ENCODE measurements around the gene NAA60. TPM values are rescaled to one million over a fixed set of nuclear protein-coding genes. Genes with fewer than 3 reads are reported as not detected.

NAA60 gene
- total RNA-seq, 1 experiment from 2014 or later, result 57.5 TPM

- peaks cover 54% of the 10 kb centered on the region for H3K36me3 ChIP-seq (ENCODE audit: low read depth)
- H3K79me2 ChIP-seq (ENCODE audit: low read depth), result 0 out of 2 replicates have a peak, but pooled peaks cover 3% of the 10 kb centered on the region
- intact Hi-C loops (cut with micrococcal nuclease; ENCODE audit: unreplicated experiment), result no loop called here
- no peaks in the 10 kb centered on the region for H4K20me1 ChIP-seq (ENCODE audit: insufficient read depth)
- BruUV-seq (replicated peaks), result no TSS peak
- H3F3A ChIP-seq (ENCODE audit: insufficient read depth, low read depth), result no peaks in the 10 kb centered on the region
- POLR2A ChIA-PET (ENCODE audit: unreplicated experiment), result no interaction called here
- CTCF ChIA-PET, result no interaction called here
- H3K27ac ChIP-seq, result no peak overlapping the region
- no peak overlapping the region for H2AFZ ChIP-seq
- no peak for DNase-seq
- 0 out of 2 replicates have a peak overlapping the region, but pooled peaks have one; percentile 11 for H3K4me3 ChIP-seq
- no peaks in the 10 kb centered on the region for H3K4me1 ChIP-seq (replicated peaks; ENCODE audit: insufficient read depth)
- H3K4me2 ChIP-seq, result no peak overlapping the region
- H3K27me3 ChIP-seq (ENCODE audit: insufficient read depth, low read depth), result no peaks in the 10 kb centered on the region
- peaks cover 55% of the 10 kb centered on the region for H3K9me3 ChIP-seq (ENCODE audit: insufficient read depth, low read depth)
- no peak for TF ChIP-seq CTCF (conservative IDR thresholded peaks at IDR 0.05)
- TF ChIP-seq EZH2 (IDR thresholded peaks at IDR 0.05; ENCODE audit: low read depth), result no peak
- H3K9me2 ChIP-seq (ENCODE audit: insufficient read depth), result no peaks in the 10 kb centered on the region
Observed at GRCh38 chr16:3408561-3409197, 34.8 kb upstream of the NAA60 start.

GRCh38 chr16:3413730-3414379, 29.6 kb upstream of the NAA60 start:
- H3K27me3 ChIP-seq (ENCODE audit: insufficient read depth, low read depth), result no peaks in the 10 kb centered on the region
- no peaks in the 10 kb centered on the region for H4K20me1 ChIP-seq (ENCODE audit: insufficient read depth)
- H3K79me2 ChIP-seq (ENCODE audit: low read depth), result no peaks in the 10 kb centered on the region
- no peaks in the 10 kb centered on the region for H3K9me2 ChIP-seq (ENCODE audit: insufficient read depth)
- no peak for TF ChIP-seq EZH2 (IDR thresholded peaks at IDR 0.05; ENCODE audit: low read depth)
- TF ChIP-seq CTCF (conservative IDR thresholded peaks at IDR 0.05), result no peak
- H3K4me3 ChIP-seq, result no peak overlapping the region
- peaks cover 26% of the 10 kb centered on the region for H3K9me3 ChIP-seq (ENCODE audit: insufficient read depth, low read depth)
- DNase-seq, result peak in 1 of 2 experiments; percentile 57
- BruUV-seq (replicated peaks), result no TSS peak
- peaks cover 7% of the 10 kb centered on the region; the same call in 1 of the 2 replicates for H3K36me3 ChIP-seq (ENCODE audit: low read depth)
- H3K4me2 ChIP-seq, result no peak overlapping the region
- intact Hi-C loops (cut with micrococcal nuclease; ENCODE audit: unreplicated experiment), result no loop called here
- CTCF ChIA-PET, result no interaction called here
- no peaks in the 10 kb centered on the region for H3F3A ChIP-seq (ENCODE audit: insufficient read depth, low read depth)
- no peak overlapping the region for H2AFZ ChIP-seq
- POLR2A ChIA-PET (ENCODE audit: unreplicated experiment), result no interaction called here
- no peak overlapping the region for H3K27ac ChIP-seq
- H3K4me1 ChIP-seq (replicated peaks; ENCODE audit: insufficient read depth), result no peaks in the 10 kb centered on the region

GRCh38 chr16:3431779-3432219, 11.7 kb upstream of the NAA60 start:
- Histone ChIP-seq H3K79me2 (ENCODE audit: low read depth) (no peaks in the 10 kb centered on the region), H3K9me3 (ENCODE audit: insufficient read depth, low read depth) (no peaks in the 10 kb centered on the region), H3K4me3 (no peak overlapping the region), H3F3A (ENCODE audit: insufficient read depth, low read depth) (no peaks in the 10 kb centered on the region), H3K27ac (no peak overlapping the region), H3K27me3 (ENCODE audit: insufficient read depth, low read depth) (peaks cover 70% of the 10 kb centered on the region), H2AFZ (no peak overlapping the region), H4K20me1 (ENCODE audit: insufficient read depth) (no peaks in the 10 kb centered on the region), H3K9me2 (ENCODE audit: insufficient read depth) (no peaks in the 10 kb centered on the region), H3K4me2 (no peak overlapping the region), H3K36me3 (ENCODE audit: low read depth) (no peaks in the 10 kb centered on the region), H3K4me1 (replicated peaks; ENCODE audit: insufficient read depth) (no peaks in the 10 kb centered on the region)
- no TSS peak for BruUV-seq (replicated peaks)
- no peak for TF ChIP-seq CTCF (conservative IDR thresholded peaks at IDR 0.05)
- TF ChIP-seq EZH2 (IDR thresholded peaks at IDR 0.05; ENCODE audit: low read depth), result no peak
- ChIA-PET CTCF (interaction anchor here (0.6 kb wide), 1 partner anchor 775 kb away, joined by 8 read pairs; no protein-coding TSS in a partner anchor), POLR2A (ENCODE audit: unreplicated experiment) (no interaction called here)
- intact Hi-C loops (cut with micrococcal nuclease; ENCODE audit: unreplicated experiment), result no loop called here
- DNase-seq, result no peak

Data from PC-9 (cell line).